Measurements from ENCODE around the gene PLXDC2.
A peak's percentile ranks its signal among the peaks of the same experiment; 100 is the strongest.

The PLXDC2 gene

GRCh38 chr10:19818876-19819275, 2.6 kb downstream of the PLXDC2 start:
- H3K4me1 ChIP-seq (ENCODE audit: insufficient read depth, low read length) = no peaks in the 10 kb centered on the region
- no peak overlapping the region for H3K4me3 ChIP-seq (ENCODE audit: low read depth in 1 of 2, low read length in 2 of 2)
- DNase-seq = no peak
- no peak overlapping the region for H2AFZ ChIP-seq (ENCODE audit: low read depth, low read length)
- no peak overlapping the region for H3K4me2 ChIP-seq (ENCODE audit: insufficient read depth, low read length)
- H3K27me3 ChIP-seq (ENCODE audit: insufficient read depth, low read length, poor library complexity) = no peaks in the 10 kb centered on the region
- H3K36me3 ChIP-seq (ENCODE audit: insufficient read depth, low read length) = no peaks in the 10 kb centered on the region
- ATAC-seq (ENCODE audit: insufficient read depth, low read depth) = no peak
- H4K20me1 ChIP-seq (ENCODE audit: insufficient read depth, low read length) = no peaks in the 10 kb centered on the region
- TF ChIP-seq EZH2 (IDR thresholded peaks at IDR 0.05; ENCODE audit: borderline replicate concordance, low read depth, low read length, severe bottlenecking) = no peak
- TF ChIP-seq CTCF (IDR thresholded peaks at IDR 0.05; ENCODE audit: borderline replicate concordance, extremely low read depth, low read length, poor library complexity, severe bottlenecking) = no peak
- no peak overlapping the region for H3K27ac ChIP-seq (ENCODE audit: low read length)
- no peaks in the 10 kb centered on the region for H3K9me3 ChIP-seq (ENCODE audit: insufficient read depth, low read length, severe bottlenecking)
- H3K79me2 ChIP-seq (ENCODE audit: insufficient read depth, low read length) = no peaks in the 10 kb centered on the region
- H3K9ac ChIP-seq (ENCODE audit: low read depth, low read length) = no peak overlapping the region

- DNase-seq = no peak
Measured at GRCh38 chr10:19819419-19820033, 3.3 kb downstream of the PLXDC2 start.

GRCh38 chr10:19824381-19825342, 8.4 kb downstream of the PLXDC2 start:
- DNase-seq (no peak), ATAC-seq (ENCODE audit: insufficient read depth, low read depth) (no peak)
- no peak overlapping the region for H3K4me3 ChIP-seq (ENCODE audit: low read depth in 1 of 2, low read length in 2 of 2)
- no peaks in the 10 kb centered on the region for H3K9me3 ChIP-seq (ENCODE audit: insufficient read depth, low read length, severe bottlenecking)
- H3K27ac ChIP-seq (ENCODE audit: low read length) = no peak overlapping the region
- H2AFZ ChIP-seq (ENCODE audit: low read depth, low read length) = no peak overlapping the region
- TF ChIP-seq EZH2 (IDR thresholded peaks at IDR 0.05; ENCODE audit: borderline replicate concordance, low read depth, low read length, severe bottlenecking) (no peak), CTCF (IDR thresholded peaks at IDR 0.05; ENCODE audit: borderline replicate concordance, extremely low read depth, low read length, poor library complexity, severe bottlenecking) (no peak)
- H3K4me2 ChIP-seq (ENCODE audit: insufficient read depth, low read length) = no peak overlapping the region
- no peak overlapping the region for H3K9ac ChIP-seq (ENCODE audit: low read depth, low read length)
- no peaks in the 10 kb centered on the region for H3K36me3 ChIP-seq (ENCODE audit: insufficient read depth, low read length)
- H4K20me1 ChIP-seq (ENCODE audit: insufficient read depth, low read length) = no peaks in the 10 kb centered on the region
- no peaks in the 10 kb centered on the region for H3K4me1 ChIP-seq (ENCODE audit: insufficient read depth, low read length)
- no peaks in the 10 kb centered on the region for H3K27me3 ChIP-seq (ENCODE audit: insufficient read depth, low read length, poor library complexity)
- H3K79me2 ChIP-seq (ENCODE audit: insufficient read depth, low read length) = no peaks in the 10 kb centered on the region

More at GRCh38 chr10:19819419-19820033, 3.3 kb downstream of the PLXDC2 start:
- H3K79me2 ChIP-seq (ENCODE audit: insufficient read depth, low read length) = no peaks in the 10 kb centered on the region
- H3K9me3 ChIP-seq (ENCODE audit: insufficient read depth, low read length, severe bottlenecking) = no peaks in the 10 kb centered on the region
- no peak overlapping the region for H3K4me2 ChIP-seq (ENCODE audit: insufficient read depth, low read length)
- ATAC-seq (ENCODE audit: insufficient read depth, low read depth) = no peak
- no peaks in the 10 kb centered on the region for H4K20me1 ChIP-seq (ENCODE audit: insufficient read depth, low read length)
- H3K4me3 ChIP-seq (ENCODE audit: low read depth in 1 of 2, low read length in 2 of 2) = no peak overlapping the region
- H3K4me1 ChIP-seq (ENCODE audit: insufficient read depth, low read length) = no peaks in the 10 kb centered on the region
- H2AFZ ChIP-seq (ENCODE audit: low read depth, low read length) = no peak overlapping the region
- no peak overlapping the region for H3K9ac ChIP-seq (ENCODE audit: low read depth, low read length)
- H3K27ac ChIP-seq (ENCODE audit: low read length) = no peak overlapping the region
- no peaks in the 10 kb centered on the region for H3K27me3 ChIP-seq (ENCODE audit: insufficient read depth, low read length, poor library complexity)
- TF ChIP-seq CTCF (IDR thresholded peaks at IDR 0.05; ENCODE audit: borderline replicate concordance, extremely low read depth, low read length, poor library complexity, severe bottlenecking) = peak; percentile 82
- TF ChIP-seq EZH2 (IDR thresholded peaks at IDR 0.05; ENCODE audit: borderline replicate concordance, low read depth, low read length, severe bottlenecking) = no peak
- H3K36me3 ChIP-seq (ENCODE audit: insufficient read depth, low read length) = no peaks in the 10 kb centered on the region

Measured in DND-41 (cell line).